Liver (tissue), 9 donors: Measurements from ENCODE around the gene MUSK. TPM values are rescaled to one million over a fixed set of nuclear protein-coding genes. Genes with fewer than 3 reads are reported as not detected.

Experiments
- DNase-seq: peaks from one replicate; pipeline ENCODE4 v3.0.0-alpha.2; 2017; ENCODE audit warnings: low spot score
- H3K27ac ChIP-seq, 2 donors: one replicate each; pipeline ENCODE4 v1.7.0; 2013; ENCODE audit warnings: inconsistent platforms in 2 of 2, low read length in 2 of 2, control low read depth in 1 of 2, low read depth in 1 of 2, mild to moderate bottlenecking in 1 of 2
- H3K27me3 ChIP-seq, 4 donors: one replicate each; pipeline versions ENCODE4 v1.6.1 to v1.7.0; 2013; ENCODE audit warnings: low read length in 3 of 4, inconsistent platforms in 1 of 4, mild to moderate bottlenecking in 1 of 4, moderate library complexity in 1 of 4; ENCODE audit not compliant: control insufficient read depth in 4 of 4, insufficient read depth in 4 of 4
- H3K36me3 ChIP-seq, 4 donors: one replicate each; pipeline versions ENCODE4 v1.6.1 to v1.7.0; 2013; ENCODE audit warnings: low read length in 3 of 4, mild to moderate bottlenecking in 3 of 4, low read depth in 1 of 4, moderate library complexity in 1 of 4; ENCODE audit not compliant: control insufficient read depth in 4 of 4, insufficient read depth in 3 of 4
- H3K4me1 ChIP-seq, 4 donors: one replicate each; pipeline versions ENCODE4 v1.6.1 to v1.7.0; 2013; ENCODE audit warnings: low read length in 3 of 4, mild to moderate bottlenecking in 3 of 4, moderate library complexity in 1 of 4; ENCODE audit not compliant: control insufficient read depth in 4 of 4, insufficient read depth in 4 of 4
- H3K4me3 ChIP-seq, 3 donors: one replicate each; pipeline versions ENCODE4 v1.6.1 to v1.7.0; 2013; ENCODE audit warnings: low read length in 3 of 3, control low read depth in 1 of 3, low read depth in 1 of 3, mild to moderate bottlenecking in 1 of 3
- H3K9ac ChIP-seq, 2 donors: one replicate each; pipeline ENCODE4 v1.7.0; 2013; ENCODE audit warnings: low read length in 2 of 2, mild to moderate bottlenecking in 2 of 2, moderate library complexity in 2 of 2, control low read depth in 1 of 2, low read depth in 1 of 2
- H3K9me3 ChIP-seq, 4 donors: one replicate each; pipeline versions ENCODE4 v1.6.1 to v1.7.0; 2013; ENCODE audit warnings: low read length in 3 of 4; ENCODE audit not compliant: control insufficient read depth in 4 of 4
- ATF3 ChIP-seq: IDR thresholded peaks from 2 replicates; pipeline ENCODE4 v1.6.1; 2016; ENCODE audit warnings: antibody characterized with exemption
- CTCF ChIP-seq: fragments of 150-350 bp; IDR thresholded peaks from 2 replicates; pipeline ENCODE4 v1.5.1; 2017; ENCODE audit warnings: improper control_type of control experiment, low read depth, low read length; ENCODE audit not compliant: missing input control
- EGR1 ChIP-seq, 2 donors: IDR thresholded peaks; 2 replicates each; pipeline ENCODE4 v1.6.1; 2016 to 2018; ENCODE audit warnings: antibody characterized with exemption in 2 of 2, low read depth in 2 of 2
- FOXA2 ChIP-seq: IDR thresholded peaks from 2 replicates; pipeline ENCODE4 v1.6.1; 2016; ENCODE audit warnings: antibody characterized with exemption
- GABPA ChIP-seq, 2 donors: IDR thresholded peaks in 1 of 2; conservative IDR thresholded peaks in 1 of 2; 2 replicates each; pipeline ENCODE4 v1.6.1; 2016; ENCODE audit warnings: antibody characterized with exemption in 2 of 2, mild to moderate bottlenecking in 1 of 2, moderate library complexity in 1 of 2
- HNF4A ChIP-seq, 2 donors: conservative IDR thresholded peaks; 2 replicates each; pipeline ENCODE4 v1.6.1; 2016; ENCODE audit warnings: antibody characterized with exemption in 2 of 2, mild to moderate bottlenecking in 2 of 2
- JUND ChIP-seq, 2 donors: IDR thresholded peaks; 2 replicates each; pipeline ENCODE4 v1.6.1; 2016; ENCODE audit warnings: antibody characterized with exemption in 2 of 2
- MAX ChIP-seq: IDR thresholded peaks from 2 replicates; pipeline ENCODE4 v1.6.1; 2016; ENCODE audit warnings: antibody characterized with exemption
- NR2F2 ChIP-seq: IDR thresholded peaks from 2 replicates; pipeline ENCODE4 v1.6.1; 2016; ENCODE audit warnings: antibody characterized with exemption
- REST ChIP-seq: IDR thresholded peaks from 2 replicates; pipeline ENCODE4 v1.6.1; 2016; ENCODE audit warnings: antibody characterized with exemption, mild to moderate bottlenecking
- RXRA ChIP-seq, 2 donors: IDR thresholded peaks; 2 replicates each; pipeline ENCODE4 v1.6.1; 2017 to 2018; ENCODE audit warnings: antibody characterized with exemption in 2 of 2, mild to moderate bottlenecking in 1 of 2
- SP1 ChIP-seq: IDR thresholded peaks from 2 replicates; pipeline ENCODE4 v1.6.1; 2018; ENCODE audit warnings: antibody characterized with exemption, mild to moderate bottlenecking
- ZBTB33 ChIP-seq: IDR thresholded peaks from 2 replicates; pipeline ENCODE4 v1.6.1; 2016; ENCODE audit warnings: antibody characterized with exemption
- WGBS: extraction: QIAGEN DNeasy Blood & Tissue Kit; methylation state at CpG from one replicate; pipeline ENCODE4 v1.1.7; 2013; 5-methylcytosine and 5-hydroxymethylcytosine counted together
- polyA plus RNA-seq, 2 donors: library from polyadenylated mRNA; stranded (reverse) in 1 of 2; unstranded in 1 of 2; fragments of 200-250 nt in 1 of 2; fragments of >200 nt in 1 of 2; fragmentation: Nextera tagmentation in 1 of 2; extraction: Ambion mirVana in 1 of 2; gene quantifications; one replicate each; pipeline versions ENCODE4 v1.2.1 to v1.2.3, GENCODE V29; 2013 to 2015
- total RNA-seq, 2 donors: library from RNA; depleted of rRNA; stranded (reverse); fragments of >200 nt; gene quantifications; one replicate each; pipeline ENCODE4 v1.2.3, GENCODE V29; 2014
- donor health status: healthy.
- donor health status: healthy.
- donor health status: healthy.
- donor health status: healthy.
- donor health status: healthy.

MUSK gene
- total and polyA plus RNA-seq, 4 donors = 0.05 to 0.17 (median 0.10) TPM; not detected in 1

DNA sequence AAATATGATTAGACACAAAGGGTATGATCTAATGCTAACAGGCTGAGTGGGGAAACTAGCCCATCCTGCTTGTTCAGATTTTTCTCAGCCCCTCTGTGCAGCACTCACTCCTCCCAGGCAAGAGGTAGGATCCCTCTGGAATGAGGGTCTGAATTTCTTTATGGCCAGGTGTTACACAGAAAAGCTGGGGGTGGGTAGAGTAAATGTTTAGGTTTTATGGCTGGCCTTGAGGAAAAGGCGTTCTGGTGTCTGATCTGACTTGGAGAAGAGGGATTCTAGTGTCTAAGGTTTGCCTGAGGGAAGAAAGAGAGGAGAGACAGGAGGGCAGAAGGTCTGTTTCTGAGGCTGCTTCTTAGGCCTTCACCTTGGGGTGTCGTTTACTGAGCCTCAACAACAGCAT, 97.3 kb downstream of the MUSK start:
- Histone ChIP-seq H3K4me1 (no peaks in the 10 kb centered on the region), H3K9ac (no peak overlapping the region), H3K9me3 (no peaks in the 10 kb centered on the region), H3K36me3 (no peaks in the 10 kb centered on the region), H3K27me3 (no peaks in the 10 kb centered on the region), H3K27ac (no peak overlapping the region), H3K4me3 (no peak overlapping the region)
- TF ChIP-seq ZBTB33 = no peak
- DNase-seq = no peak
- 80% methylated on average over 2 of the region's 2 CpGs for WGBS

GRCh38 chr9:110767559-110768063, 99.0 kb downstream of the MUSK start:
- Histone ChIP-seq H3K27me3 (no peaks in the 10 kb centered on the region), H3K9me3 (no peaks in the 10 kb centered on the region), H3K27ac (no peak overlapping the region), H3K9ac (no peak overlapping the region), H3K4me3 (no peak overlapping the region), H3K4me1 (no peaks in the 10 kb centered on the region), H3K36me3 (no peaks in the 10 kb centered on the region)
- 75% methylated on average over 6 of the region's 6 CpGs for WGBS
- no peak for DNase-seq
- TF ChIP-seq REST (no peak), NR2F2 (no peak), RXRA (IDR thresholded peaks at IDR 0.05) (no peak), JUND (IDR thresholded peaks at IDR 0.05) (no peak), SP1 (no peak), ZBTB33 (no peak), HNF4A (conservative IDR thresholded peaks at IDR 0.05) (no peak), GABPA (IDR thresholded peaks at IDR 0.05 in 1 of 2, conservative IDR thresholded peaks at IDR 0.05 in 1 of 2) (no peak), ATF3 (no peak), MAX (no peak), CTCF (no peak), EGR1 (IDR thresholded peaks at IDR 0.05; ENCODE audit: low read depth in 2 of 2) (no peak), FOXA2 (no peak)
